H1 (cell line): Measurements from ENCODE around the gene GRIP2.

Experiments used
- ATF3 ChIP-seq: IDR thresholded peaks from 2 replicates; pipeline ENCODE4 v1.6.1; 2011; ENCODE audit warnings: low read depth, mild to moderate bottlenecking, low read length; ENCODE audit not compliant: insufficient read depth
- CREB1 ChIP-seq: IDR thresholded peaks from 2 replicates; pipeline ENCODE4 v1.6.1; 2012; ENCODE audit warnings: inconsistent platforms
- CTCF ChIP-seq, 3 experiments: IDR thresholded peaks; 1 replicate in 2 of 3; 2 replicates in 1 of 3; pipeline versions ENCODE4 v1.5.1 to v1.6.1; 2011; ENCODE audit warnings: low read length in 3 of 3, mild to moderate bottlenecking in 3 of 3, inconsistent platforms in 2 of 3, low read depth in 1 of 3, moderate library complexity in 1 of 3; ENCODE audit not compliant: insufficient read depth in 1 of 3; ENCODE audit errors: control extremely low read depth in 1 of 3
- EP300 ChIP-seq, 2 experiments: IDR thresholded peaks; 1 replicate in 1 of 2; 2 replicates in 1 of 2; pipeline ENCODE4 v1.6.1; 2011 to 2012; ENCODE audit warnings: low read depth in 2 of 2, low read length in 2 of 2, mild to moderate bottlenecking in 2 of 2, borderline replicate concordance in 1 of 2, inconsistent platforms in 1 of 2, moderate library complexity in 1 of 2
- GABPA ChIP-seq: IDR thresholded peaks from 2 replicates; pipeline ENCODE4 v1.6.1; 2011; ENCODE audit warnings: mild to moderate bottlenecking, low read length, moderate library complexity, borderline replicate concordance; ENCODE audit not compliant: insufficient read depth
- HDAC6 ChIP-seq: IDR thresholded peaks from one replicate; pipeline ENCODE4 v1.7.1; 2012; ENCODE audit warnings: low read depth, mild to moderate bottlenecking, inconsistent platforms, low read length, moderate library complexity
- KDM1A ChIP-seq: fragments of 200-600, 300-600 bp; sonication (generic); IDR thresholded peaks from 2 replicates; pipeline ENCODE4 v1.7.1; 2016; ENCODE audit warnings: mild to moderate bottlenecking, low read length, borderline replicate concordance
- MAFK ChIP-seq: IDR thresholded peaks from 2 replicates; pipeline ENCODE4 v1.6.1; 2012; ENCODE audit warnings: low read depth, mild to moderate bottlenecking, improper control_type of control experiment, low read length
- POLR2A ChIP-seq, 2 experiments: IDR thresholded peaks; 1 replicate in 1 of 2; 2 replicates in 1 of 2; pipeline ENCODE4 v1.6.1; 2011; ENCODE audit warnings: low read depth in 2 of 2, low read length in 2 of 2, mild to moderate bottlenecking in 2 of 2; ENCODE audit errors: control extremely low read depth in 1 of 2
- POLR2AphosphoS5 ChIP-seq: IDR thresholded peaks from 2 replicates; pipeline ENCODE4 v1.6.1; 2011; ENCODE audit warnings: low read depth, low read length
- RNF2 ChIP-seq: fragments of 200-900, 300-1000 bp; sonication (generic); IDR thresholded peaks from 2 replicates; pipeline ENCODE4 v1.7.1; 2016; ENCODE audit warnings: borderline replicate concordance, low read depth, mild to moderate bottlenecking, antibody characterized with exemption, low read length; ENCODE audit not compliant: poor library complexity, severe bottlenecking; ENCODE audit errors: missing control alignments
- TAF1 ChIP-seq: IDR thresholded peaks from 2 replicates; pipeline ENCODE4 v1.6.1; 2011; ENCODE audit warnings: mild to moderate bottlenecking, low read depth, low read length

- no peak for TF ChIP-seq TAF1
- no peak for TF ChIP-seq EP300 (IDR thresholded peaks at IDR 0.05; ENCODE audit: borderline replicate concordance in 1 of 2, low read depth in 2 of 2, low read length in 2 of 2)
- no peak for TF ChIP-seq CTCF (IDR thresholded peaks at IDR 0.05; ENCODE audit: control extremely low read depth in 1 of 3, insufficient read depth in 1 of 3, low read depth in 1 of 3, low read length in 3 of 3)
- TF ChIP-seq POLR2A (IDR thresholded peaks at IDR 0.05; ENCODE audit: control extremely low read depth in 1 of 2, low read depth in 2 of 2, low read length in 2 of 2), result no peak
- no peak for TF ChIP-seq POLR2AphosphoS5
- no peak for TF ChIP-seq CREB1
- no peak for TF ChIP-seq HDAC6
- TF ChIP-seq KDM1A, result no peak
- no peak for TF ChIP-seq RNF2
- no peak for TF ChIP-seq ATF3
- TF ChIP-seq MAFK, result no peak
- no peak for TF ChIP-seq GABPA
Measured at GRCh38 chr3:14496351-14496750, 43.8 kb downstream of the GRIP2 start.
